A549 (cell line): ENCODE measurements around the gene OTOS.

Source experiments
- CTCF ChIP-seq: fragments of >200 bp; sonication (Bioruptor Twin); formaldehyde crosslinking; IDR thresholded peaks from 3 replicates; pipeline ENCODE4 v1.5.1; 2016
- HOXB13 ChIP-seq: fragments of 250-450 bp; sonication (Bioruptor Pico); IDR thresholded peaks from 2 replicates; pipeline ENCODE4 v1.5.0; 2020; ENCODE audit warnings: low read depth, mild to moderate bottlenecking, moderate library complexity

DNA sequence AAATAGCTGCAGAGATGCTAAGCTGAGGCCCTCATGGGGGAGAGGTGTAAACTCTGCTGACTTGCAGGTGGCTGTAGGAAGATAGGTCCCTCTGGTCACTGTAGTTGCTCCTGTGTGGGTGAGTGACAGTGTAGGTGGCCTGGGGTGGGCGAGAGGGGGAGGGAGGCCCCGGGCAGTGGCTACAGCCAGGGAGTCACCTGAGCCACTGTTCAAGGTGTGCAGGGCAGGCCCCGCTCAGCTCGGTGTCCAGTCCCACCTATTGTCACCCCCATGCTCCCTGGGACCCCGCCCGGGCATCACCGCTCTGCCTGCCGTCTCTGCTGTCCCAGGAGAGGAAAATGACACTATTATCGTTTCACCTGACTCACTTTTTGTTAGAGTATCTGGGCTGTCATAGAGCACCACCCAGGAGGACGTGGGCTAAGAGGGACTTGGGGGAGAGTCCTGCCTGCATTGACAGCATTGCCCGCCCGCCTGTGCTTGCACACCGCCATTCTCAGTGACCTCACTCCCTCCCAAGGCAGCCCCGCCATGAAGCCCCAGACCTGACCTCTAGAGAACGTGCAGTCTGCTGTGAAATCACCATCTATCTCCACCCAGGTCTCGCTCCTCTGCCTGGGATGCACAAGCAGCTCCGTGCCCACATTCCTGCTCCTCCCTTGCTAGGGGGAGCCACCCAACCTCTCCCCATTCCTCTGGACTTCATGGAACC, 33.5 kb downstream of the OTOS start:
- TF ChIP-seq CTCF (no peak), HOXB13 (CRISPR knock-in tag) (no peak)
